Mesendoderm (in vitro differentiated cells): Measurements from ENCODE around the gene COG4.

ENCODE experiments used
- DNase-seq: peaks from one replicate; pipeline ENCODE4 v3.0.0; 2013
- H2AK5ac ChIP-seq: 2 replicates; pipeline ENCODE4 v1.6.1; 2013; ENCODE audit warnings: low read length, inconsistent platforms
- H2BK120ac ChIP-seq: 2 replicates; pipeline ENCODE4 v1.6.1; 2013; ENCODE audit warnings: low read depth, mild to moderate bottlenecking, low read length, moderate library complexity, mixed read lengths
- H2BK15ac ChIP-seq: replicated peaks from 2 replicates; pipeline ENCODE4 v1.6.1; 2013; ENCODE audit warnings: low read depth, mild to moderate bottlenecking, moderate library complexity
- H2BK5ac ChIP-seq: 2 replicates; pipeline ENCODE4 v1.6.1; 2013; ENCODE audit warnings: low read length, inconsistent platforms
- H3K18ac ChIP-seq: 2 replicates; pipeline ENCODE4 v1.6.1; 2013; ENCODE audit warnings: mild to moderate bottlenecking, low read length, mixed read lengths
- H3K23ac ChIP-seq: one replicate; pipeline ENCODE4 v1.6.1; 2013; ENCODE audit warnings: low read length
- H3K27ac ChIP-seq: 2 replicates; pipeline ENCODE4 v1.5.1; 2013; ENCODE audit warnings: low read depth, mild to moderate bottlenecking, inconsistent platforms, low read length, moderate library complexity
- H3K27me3 ChIP-seq: 2 replicates; pipeline ENCODE4 v1.6.1; 2013; ENCODE audit warnings: low read length, control low read depth, mild to moderate bottlenecking, inconsistent platforms; ENCODE audit not compliant: insufficient read depth, poor library complexity
- H3K36me3 ChIP-seq: 2 replicates; pipeline ENCODE4 v1.6.1; 2013; ENCODE audit warnings: low read length, inconsistent platforms; ENCODE audit not compliant: control insufficient read depth, insufficient read depth
- H3K4ac ChIP-seq: one replicate; pipeline ENCODE4 v1.6.1; 2013; ENCODE audit warnings: low read depth, mild to moderate bottlenecking, low read length, moderate library complexity
- H3K4me1 ChIP-seq: 2 replicates; pipeline ENCODE4 v1.6.1; 2013; ENCODE audit warnings: low read depth, low read length, inconsistent platforms; ENCODE audit not compliant: control insufficient read depth
- H3K4me2 ChIP-seq: 2 replicates; pipeline ENCODE4 v1.6.1; 2013; ENCODE audit warnings: low read length
- H3K4me3 ChIP-seq: 2 replicates; pipeline ENCODE4 v1.5.1; 2013; ENCODE audit warnings: mild to moderate bottlenecking, low read length
- H3K56ac ChIP-seq: one replicate; pipeline ENCODE4 v1.6.1; 2013; ENCODE audit warnings: low read length
- H3K79me1 ChIP-seq: 2 replicates; pipeline ENCODE4 v1.6.1; 2013; ENCODE audit warnings: low read length, inconsistent platforms
- H3K79me2 ChIP-seq: 2 replicates; pipeline ENCODE4 v1.6.1; 2013; ENCODE audit warnings: mild to moderate bottlenecking, low read length; ENCODE audit not compliant: control insufficient read depth, insufficient read depth
- H3K9ac ChIP-seq: 2 replicates; pipeline ENCODE4 v1.6.1; 2013; ENCODE audit warnings: low read length, inconsistent platforms
- H4K5ac ChIP-seq: one replicate; pipeline ENCODE4 v1.6.1; 2013; ENCODE audit warnings: low read length
- H4K8ac ChIP-seq: one replicate; pipeline ENCODE4 v1.6.1; 2013; ENCODE audit warnings: low read depth, mild to moderate bottlenecking, control low read depth, low read length, moderate library complexity
- WGBS: extraction: QIAGEN DNeasy Blood & Tissue Kit; methylation state at CpG from one replicate; pipeline ENCODE4 v1.1.7; 2013; ENCODE audit warnings: low lambda C conversion rate, missing lambda C conversion rate; ENCODE audit not compliant: insufficient coverage; ENCODE audit errors: extremely low coverage; 5-methylcytosine and 5-hydroxymethylcytosine counted together

COG4 gene

GRCh38 chr16:70466805-70467076 lies 56.6 kb downstream of the COG4 start:
- H4K8ac ChIP-seq, result no peak overlapping the region
- no peak overlapping the region for H2AK5ac ChIP-seq
- no peak overlapping the region for H3K18ac ChIP-seq
- H4K5ac ChIP-seq, result no peak overlapping the region
- H3K9ac ChIP-seq, result no peak overlapping the region
- no peak overlapping the region for H2BK120ac ChIP-seq
- no peaks in the 10 kb centered on the region for H3K4me1 ChIP-seq
- no peak overlapping the region for H3K4me2 ChIP-seq
- no peaks in the 10 kb centered on the region for H3K36me3 ChIP-seq
- no peaks in the 10 kb centered on the region for H3K79me1 ChIP-seq
- H3K27ac ChIP-seq, result no peak overlapping the region
- no peak for DNase-seq
- H3K27me3 ChIP-seq, result no peaks in the 10 kb centered on the region
- H3K56ac ChIP-seq, result no peak overlapping the region
- no peak overlapping the region for H2BK15ac ChIP-seq
- no peak overlapping the region for H3K4me3 ChIP-seq
- WGBS, result no CpG with 5 or more reads among the region's 7 CpGs
- no peak overlapping the region for H3K4ac ChIP-seq
- no peak overlapping the region for H2BK5ac ChIP-seq
- no peak overlapping the region for H3K23ac ChIP-seq
- H3K79me2 ChIP-seq, result no peaks in the 10 kb centered on the region

- Histone ChIP-seq H3K56ac (no peak overlapping the region), H3K23ac (no peak overlapping the region), H4K5ac (no peak overlapping the region), H3K79me2 (no peaks in the 10 kb centered on the region), H4K8ac (no peak overlapping the region), H2AK5ac (no peak overlapping the region), H3K27ac (no peak overlapping the region), H3K18ac (no peak overlapping the region), H3K4me1 (no peaks in the 10 kb centered on the region), H3K4me2 (no peak overlapping the region), H2BK120ac (no peak overlapping the region), H3K4me3 (no peak overlapping the region), H3K4ac (no peak overlapping the region), H3K9ac (no peak overlapping the region), H3K36me3 (no peaks in the 10 kb centered on the region), H3K79me1 (no peaks in the 10 kb centered on the region), H2BK5ac (no peak overlapping the region), H2BK15ac (no peak overlapping the region), H3K27me3 (no peaks in the 10 kb centered on the region)
- no peak for DNase-seq
- no CpG with 5 or more reads among the region's 13 CpGs for WGBS
Measured at GRCh38 chr16:70465999-70466804, 57.2 kb downstream of the COG4 start.

- Histone ChIP-seq H3K56ac (no peak overlapping the region), H3K4me2 (no peak overlapping the region), H3K4ac (no peak overlapping the region), H3K27me3 (no peaks in the 10 kb centered on the region), H3K79me2 (no peaks in the 10 kb centered on the region), H3K27ac (no peak overlapping the region), H3K79me1 (no peaks in the 10 kb centered on the region), H2AK5ac (no peak overlapping the region), H3K9ac (no peak overlapping the region), H2BK5ac (no peak overlapping the region), H3K4me3 (no peak overlapping the region), H3K18ac (no peak overlapping the region), H3K4me1 (no peaks in the 10 kb centered on the region), H4K8ac (no peak overlapping the region), H2BK120ac (no peak overlapping the region), H3K23ac (no peak overlapping the region), H3K36me3 (no peaks in the 10 kb centered on the region), H2BK15ac (no peak overlapping the region), H4K5ac (no peak overlapping the region)
- WGBS, result no CpG with 5 or more reads among the region's 2 CpGs
- DNase-seq, result no peak
Measured at GRCh38 chr16:70463235-70463634, 60.1 kb downstream of the COG4 start.

DNA sequence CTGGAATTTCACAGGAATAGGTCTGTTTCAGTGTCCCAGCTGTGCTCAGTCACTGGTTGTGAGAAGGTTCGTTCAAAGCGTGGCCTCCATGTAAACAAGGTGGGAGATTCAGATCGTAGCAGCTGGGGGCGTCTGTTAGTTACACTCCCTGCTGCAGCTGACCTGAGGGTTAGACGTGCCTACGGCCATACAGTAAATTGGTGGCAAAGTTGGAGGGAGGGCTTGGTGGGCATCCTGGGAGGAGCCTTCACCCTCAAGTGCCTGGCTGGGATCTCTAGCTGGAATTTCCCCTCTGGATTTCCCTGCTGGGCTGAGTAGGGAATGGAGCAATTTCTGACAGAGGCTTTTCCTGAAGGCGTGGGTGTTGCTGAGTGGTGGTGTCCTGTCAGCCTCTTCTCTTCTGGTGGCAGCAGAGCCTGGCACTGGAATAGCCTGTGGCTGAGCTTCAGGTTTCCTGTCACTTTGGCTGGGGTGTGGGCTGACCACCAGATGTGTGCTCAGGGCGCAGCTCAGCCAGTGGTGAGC lies 62.6 kb downstream of the COG4 start:
- Histone ChIP-seq H3K4me2 (no peak overlapping the region), H2BK120ac (no peak overlapping the region), H2BK15ac (no peak overlapping the region), H3K4me1 (no peaks in the 10 kb centered on the region), H4K8ac (no peak overlapping the region), H2AK5ac (no peak overlapping the region), H3K9ac (no peak overlapping the region), H4K5ac (no peak overlapping the region), H3K79me1 (no peaks in the 10 kb centered on the region), H3K56ac (peak overlapping the region; percentile 64), H2BK5ac (no peak overlapping the region), H3K4me3 (no peak overlapping the region), H3K79me2 (no peaks in the 10 kb centered on the region), H3K18ac (no peak overlapping the region), H3K27ac (no peak overlapping the region), H3K4ac (no peak overlapping the region), H3K36me3 (no peaks in the 10 kb centered on the region), H3K23ac (no peak overlapping the region), H3K27me3 (no peaks in the 10 kb centered on the region)
- WGBS, result no CpG with 5 or more reads among the region's 8 CpGs
- DNase-seq, result peak; percentile 75

DNA sequence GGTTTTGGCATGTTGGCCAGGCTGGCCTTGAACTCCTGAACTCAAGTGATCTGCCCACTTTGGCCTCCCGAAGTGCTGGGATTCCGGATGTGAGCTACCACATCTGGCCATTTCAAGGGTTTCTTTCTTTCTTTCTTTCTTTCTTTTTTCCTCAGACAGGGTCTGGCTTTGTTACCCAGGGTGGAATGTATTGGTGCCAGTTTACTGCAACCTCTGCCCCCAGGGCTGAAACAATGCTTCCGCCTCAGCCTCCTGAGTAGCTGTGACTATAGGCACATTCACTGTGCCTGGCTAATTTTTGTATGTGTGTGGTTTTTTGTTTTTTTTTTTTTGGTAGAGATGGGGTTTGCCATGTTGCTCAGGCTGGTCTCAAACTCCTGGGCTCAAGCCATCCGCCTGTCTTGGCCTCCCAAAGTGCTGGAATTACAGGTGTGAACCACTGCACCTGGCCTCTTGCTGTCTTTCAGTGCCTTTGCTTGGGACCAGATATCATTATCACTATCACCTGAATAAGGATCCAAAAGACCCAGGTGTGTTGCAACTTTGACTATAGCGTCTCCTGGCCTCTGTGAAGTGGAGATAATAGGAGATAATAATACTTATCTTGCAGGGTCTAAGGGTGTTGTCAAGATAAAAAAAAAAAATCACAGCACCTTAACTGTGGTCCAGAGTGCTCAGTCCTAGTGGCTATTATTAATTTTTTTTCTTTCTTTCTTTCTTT lies 65.7 kb downstream of the COG4 start:
- no peak overlapping the region for H4K8ac ChIP-seq
- no peak for DNase-seq
- H3K79me2 ChIP-seq, result no peaks in the 10 kb centered on the region
- H2BK15ac ChIP-seq, result no peak overlapping the region
- H3K4me2 ChIP-seq, result no peak overlapping the region
- no peak overlapping the region for H3K4me3 ChIP-seq
- no peaks in the 10 kb centered on the region for H3K36me3 ChIP-seq
- no peak overlapping the region for H2BK120ac ChIP-seq
- H4K5ac ChIP-seq, result no peak overlapping the region
- H3K23ac ChIP-seq, result no peak overlapping the region
- H3K4ac ChIP-seq, result no peak overlapping the region
- no peak overlapping the region for H2BK5ac ChIP-seq
- H3K27ac ChIP-seq, result no peak overlapping the region
- no peak overlapping the region for H2AK5ac ChIP-seq
- H3K56ac ChIP-seq, result peak overlapping the region; percentile 25
- no peak overlapping the region for H3K9ac ChIP-seq
- H3K4me1 ChIP-seq, result no peaks in the 10 kb centered on the region
- no peaks in the 10 kb centered on the region for H3K27me3 ChIP-seq
- H3K18ac ChIP-seq, result no peak overlapping the region
- no CpG with 5 or more reads among the region's 5 CpGs for WGBS
- no peaks in the 10 kb centered on the region for H3K79me1 ChIP-seq
